IMR-90 (cell line): ENCODE results near the gene MKKS.

ENCODE experiments used
- BHLHE40 ChIP-seq: fragments of 150-350 bp; IDR thresholded peaks from 2 replicates; pipeline ENCODE4 v1.6.1; 2016; ENCODE audit warnings: mild to moderate bottlenecking, low read depth, low read length
- CEBPB ChIP-seq: IDR thresholded peaks from 2 replicates; pipeline ENCODE4 v1.6.1; 2012; ENCODE audit warnings: low read depth, low read length, improper control_type of control experiment
- FOS ChIP-seq: fragments of 150-350 bp; IDR thresholded peaks from 2 replicates; pipeline ENCODE4 v1.6.1; 2016; ENCODE audit warnings: low read depth, low read length
- MAZ ChIP-seq: IDR thresholded peaks from 2 replicates; pipeline ENCODE4 v1.6.1; 2012; ENCODE audit warnings: low read depth, mild to moderate bottlenecking, low read length, improper control_type of control experiment, moderate library complexity, borderline replicate concordance
- POLR2A ChIP-seq: IDR thresholded peaks from 2 replicates; pipeline ENCODE4 v1.6.1; 2012; ENCODE audit warnings: mild to moderate bottlenecking, low read depth, low read length
- RFX5 ChIP-seq: IDR thresholded peaks from 2 replicates; pipeline ENCODE4 v1.8.0; 2012; ENCODE audit warnings: low read depth, mild to moderate bottlenecking, low read length, moderate library complexity
- SMC3 ChIP-seq: fragments of 150-350 bp; IDR thresholded peaks from 2 replicates; pipeline ENCODE4 v1.6.1; 2016; ENCODE audit warnings: low read depth, mild to moderate bottlenecking, antibody characterized with exemption, low read length, moderate library complexity
- USF2 ChIP-seq: fragments of 150-350 bp; IDR thresholded peaks from 2 replicates; pipeline ENCODE4 v1.6.1; 2017; ENCODE audit warnings: mild to moderate bottlenecking, antibody characterized with exemption, low read length, low read depth
- TF ChIP-seq, protein P1 (sequence below): conservative IDR thresholded peaks from 2 replicates; pipeline ENCODE4 v1.5.1; 2012; ENCODE audit warnings: mild to moderate bottlenecking, low read depth, low read length, improper control_type of control experiment

DNA sequence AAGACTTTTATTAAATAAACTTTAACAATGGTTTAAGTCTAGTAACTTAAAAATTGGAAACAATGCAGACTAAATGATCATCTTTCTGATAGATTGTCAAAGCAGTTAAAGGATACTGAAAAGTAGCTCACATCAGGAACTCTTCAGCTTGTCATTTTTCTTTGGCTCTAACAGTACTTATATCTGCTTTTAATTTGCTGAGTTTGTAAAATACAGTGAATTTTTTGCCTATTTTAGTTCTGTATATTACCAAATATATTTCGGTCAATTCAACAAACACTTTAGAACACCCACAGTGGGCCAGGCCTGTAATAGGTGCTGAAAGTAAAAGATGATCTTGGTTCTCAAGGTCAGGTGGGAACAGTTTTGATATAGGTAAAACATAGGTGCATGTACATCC, 22.3 kb downstream of the MKKS start:
- no peak for TF ChIP-seq CEBPB
- TF ChIP-seq, protein P1, sequence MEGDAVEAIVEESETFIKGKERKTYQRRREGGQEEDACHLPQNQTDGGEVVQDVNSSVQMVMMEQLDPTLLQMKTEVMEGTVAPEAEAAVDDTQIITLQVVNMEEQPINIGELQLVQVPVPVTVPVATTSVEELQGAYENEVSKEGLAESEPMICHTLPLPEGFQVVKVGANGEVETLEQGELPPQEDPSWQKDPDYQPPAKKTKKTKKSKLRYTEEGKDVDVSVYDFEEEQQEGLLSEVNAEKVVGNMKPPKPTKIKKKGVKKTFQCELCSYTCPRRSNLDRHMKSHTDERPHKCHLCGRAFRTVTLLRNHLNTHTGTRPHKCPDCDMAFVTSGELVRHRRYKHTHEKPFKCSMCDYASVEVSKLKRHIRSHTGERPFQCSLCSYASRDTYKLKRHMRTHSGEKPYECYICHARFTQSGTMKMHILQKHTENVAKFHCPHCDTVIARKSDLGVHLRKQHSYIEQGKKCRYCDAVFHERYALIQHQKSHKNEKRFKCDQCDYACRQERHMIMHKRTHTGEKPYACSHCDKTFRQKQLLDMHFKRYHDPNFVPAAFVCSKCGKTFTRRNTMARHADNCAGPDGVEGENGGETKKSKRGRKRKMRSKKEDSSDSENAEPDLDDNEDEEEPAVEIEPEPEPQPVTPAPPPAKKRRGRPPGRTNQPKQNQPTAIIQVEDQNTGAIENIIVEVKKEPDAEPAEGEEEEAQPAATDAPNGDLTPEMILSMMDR, result no peak
- no peak for TF ChIP-seq RFX5
- TF ChIP-seq SMC3, result no peak
- no peak for TF ChIP-seq FOS
- no peak for TF ChIP-seq POLR2A
- TF ChIP-seq MAZ, result no peak
- TF ChIP-seq BHLHE40, result no peak
- no peak for TF ChIP-seq USF2
